Liver (tissue), 9 donors: ENCODE results near the gene FAM171A1. TPM values are rescaled to one million over a fixed set of nuclear protein-coding genes. Genes with fewer than 3 reads are reported as not detected.

Source experiments
- DNase-seq: peaks from one replicate; pipeline ENCODE4 v3.0.0-alpha.2; 2017; ENCODE audit warnings: low spot score
- H3K27ac ChIP-seq, 2 donors: one replicate each; pipeline ENCODE4 v1.7.0; 2013; ENCODE audit warnings: inconsistent platforms in 2 of 2, low read length in 2 of 2, control low read depth in 1 of 2, low read depth in 1 of 2, mild to moderate bottlenecking in 1 of 2
- H3K27me3 ChIP-seq, 4 donors: one replicate each; pipeline versions ENCODE4 v1.6.1 to v1.7.0; 2013; ENCODE audit warnings: low read length in 3 of 4, inconsistent platforms in 1 of 4, mild to moderate bottlenecking in 1 of 4, moderate library complexity in 1 of 4; ENCODE audit not compliant: control insufficient read depth in 4 of 4, insufficient read depth in 4 of 4
- H3K36me3 ChIP-seq, 4 donors: one replicate each; pipeline versions ENCODE4 v1.6.1 to v1.7.0; 2013; ENCODE audit warnings: low read length in 3 of 4, mild to moderate bottlenecking in 3 of 4, low read depth in 1 of 4, moderate library complexity in 1 of 4; ENCODE audit not compliant: control insufficient read depth in 4 of 4, insufficient read depth in 3 of 4
- H3K4me1 ChIP-seq, 4 donors: one replicate each; pipeline versions ENCODE4 v1.6.1 to v1.7.0; 2013; ENCODE audit warnings: low read length in 3 of 4, mild to moderate bottlenecking in 3 of 4, moderate library complexity in 1 of 4; ENCODE audit not compliant: control insufficient read depth in 4 of 4, insufficient read depth in 4 of 4
- H3K4me3 ChIP-seq, 3 donors: one replicate each; pipeline versions ENCODE4 v1.6.1 to v1.7.0; 2013; ENCODE audit warnings: low read length in 3 of 3, control low read depth in 1 of 3, low read depth in 1 of 3, mild to moderate bottlenecking in 1 of 3
- H3K9ac ChIP-seq, 2 donors: one replicate each; pipeline ENCODE4 v1.7.0; 2013; ENCODE audit warnings: low read length in 2 of 2, mild to moderate bottlenecking in 2 of 2, moderate library complexity in 2 of 2, control low read depth in 1 of 2, low read depth in 1 of 2
- H3K9me3 ChIP-seq, 4 donors: one replicate each; pipeline versions ENCODE4 v1.6.1 to v1.7.0; 2013; ENCODE audit warnings: low read length in 3 of 4; ENCODE audit not compliant: control insufficient read depth in 4 of 4
- CTCF ChIP-seq: fragments of 150-350 bp; IDR thresholded peaks from 2 replicates; pipeline ENCODE4 v1.5.1; 2017; ENCODE audit warnings: improper control_type of control experiment, low read depth, low read length; ENCODE audit not compliant: missing input control
- EGR1 ChIP-seq, 2 donors: IDR thresholded peaks; 2 replicates each; pipeline ENCODE4 v1.6.1; 2016 to 2018; ENCODE audit warnings: antibody characterized with exemption in 2 of 2, low read depth in 2 of 2
- FOXA1 ChIP-seq: IDR thresholded peaks from 2 replicates; pipeline ENCODE4 v1.6.1; 2016; ENCODE audit warnings: antibody characterized with exemption
- FOXA2 ChIP-seq: IDR thresholded peaks from 2 replicates; pipeline ENCODE4 v1.6.1; 2016; ENCODE audit warnings: antibody characterized with exemption
- GABPA ChIP-seq, 2 donors: IDR thresholded peaks in 1 of 2; conservative IDR thresholded peaks in 1 of 2; 2 replicates each; pipeline ENCODE4 v1.6.1; 2016; ENCODE audit warnings: antibody characterized with exemption in 2 of 2, mild to moderate bottlenecking in 1 of 2, moderate library complexity in 1 of 2
- HNF4A ChIP-seq, 2 donors: conservative IDR thresholded peaks; 2 replicates each; pipeline ENCODE4 v1.6.1; 2016; ENCODE audit warnings: antibody characterized with exemption in 2 of 2, mild to moderate bottlenecking in 2 of 2
- HNF4G ChIP-seq: IDR thresholded peaks from 2 replicates; pipeline ENCODE4 v1.6.1; 2016; ENCODE audit warnings: antibody characterized with exemption
- JUND ChIP-seq, 2 donors: IDR thresholded peaks; 2 replicates each; pipeline ENCODE4 v1.6.1; 2016; ENCODE audit warnings: antibody characterized with exemption in 2 of 2
- MAX ChIP-seq: IDR thresholded peaks from 2 replicates; pipeline ENCODE4 v1.6.1; 2016; ENCODE audit warnings: antibody characterized with exemption
- NR2F2 ChIP-seq: IDR thresholded peaks from 2 replicates; pipeline ENCODE4 v1.6.1; 2016; ENCODE audit warnings: antibody characterized with exemption
- RAD21 ChIP-seq, 2 donors: IDR thresholded peaks; 2 replicates each; pipeline ENCODE4 v1.6.1; 2016; ENCODE audit warnings: antibody characterized with exemption in 2 of 2, mild to moderate bottlenecking in 2 of 2
- RXRA ChIP-seq, 2 donors: IDR thresholded peaks; 2 replicates each; pipeline ENCODE4 v1.6.1; 2017 to 2018; ENCODE audit warnings: antibody characterized with exemption in 2 of 2, mild to moderate bottlenecking in 1 of 2
- SP1 ChIP-seq: IDR thresholded peaks from 2 replicates; pipeline ENCODE4 v1.6.1; 2018; ENCODE audit warnings: antibody characterized with exemption, mild to moderate bottlenecking
- TAF1 ChIP-seq: conservative IDR thresholded peaks from 2 replicates; pipeline ENCODE4 v1.6.1; 2016; ENCODE audit warnings: antibody characterized with exemption, mild to moderate bottlenecking
- YY1 ChIP-seq: IDR thresholded peaks from 2 replicates; pipeline ENCODE4 v1.6.1; 2016; ENCODE audit warnings: antibody characterized with exemption, mild to moderate bottlenecking
- ZBTB33 ChIP-seq: IDR thresholded peaks from 2 replicates; pipeline ENCODE4 v1.6.1; 2016; ENCODE audit warnings: antibody characterized with exemption
- WGBS: extraction: QIAGEN DNeasy Blood & Tissue Kit; methylation state at CpG from one replicate; pipeline ENCODE4 v1.1.7; 2013; 5-methylcytosine and 5-hydroxymethylcytosine counted together
- polyA plus RNA-seq, 2 donors: library from polyadenylated mRNA; stranded (reverse) in 1 of 2; unstranded in 1 of 2; fragments of 200-250 nt in 1 of 2; fragments of >200 nt in 1 of 2; fragmentation: Nextera tagmentation in 1 of 2; extraction: Ambion mirVana in 1 of 2; gene quantifications; one replicate each; pipeline versions ENCODE4 v1.2.1 to v1.2.3, GENCODE V29; 2013 to 2015
- total RNA-seq, 2 donors: library from RNA; depleted of rRNA; stranded (reverse); fragments of >200 nt; gene quantifications; one replicate each; pipeline ENCODE4 v1.2.3, GENCODE V29; 2014
- TF ChIP-seq, protein P1 (sequence below): IDR thresholded peaks from 2 replicates; pipeline ENCODE4 v1.6.1; 2016; ENCODE audit warnings: antibody characterized with exemption
- TF ChIP-seq, protein P2 (sequence below): IDR thresholded peaks from 2 replicates; pipeline ENCODE4 v1.6.1; 2016; ENCODE audit warnings: antibody characterized with exemption, mild to moderate bottlenecking
- donor health status: healthy.
- donor health status: healthy.
- donor health status: healthy.
- donor health status: healthy.
- donor health status: healthy.

FAM171A1 gene
- total and polyA plus RNA-seq, 4 donors, result 2.5 to 10.2 (median 7.7) TPM

DNA sequence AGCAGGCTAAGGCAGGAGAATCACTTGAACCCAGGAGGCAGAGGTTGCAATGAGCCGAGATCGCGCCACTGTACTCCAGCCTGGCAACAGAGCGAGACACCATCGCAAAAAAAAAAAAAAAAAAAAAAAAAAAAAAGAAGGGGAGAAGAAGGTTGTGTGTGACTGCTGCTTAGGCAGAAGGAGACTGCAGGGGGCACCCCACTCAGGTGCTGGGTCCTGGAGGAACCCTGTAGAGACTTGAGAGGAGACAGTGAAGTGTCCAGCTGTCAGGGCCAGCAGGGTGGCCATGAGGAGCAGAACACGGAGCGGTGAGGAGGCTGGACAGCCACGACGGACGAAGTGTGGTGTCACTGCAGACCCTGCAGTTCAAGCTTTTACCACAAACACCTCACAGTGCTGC lies 103.6 kb downstream of the FAM171A1 start:
- no peaks in the 10 kb centered on the region for H3K36me3 ChIP-seq
- no peak overlapping the region for H3K4me3 ChIP-seq
- WGBS, result 85% methylated on average over 10 of the region's 10 CpGs
- TF ChIP-seq NR2F2, result no peak
- TF ChIP-seq, protein P1, sequence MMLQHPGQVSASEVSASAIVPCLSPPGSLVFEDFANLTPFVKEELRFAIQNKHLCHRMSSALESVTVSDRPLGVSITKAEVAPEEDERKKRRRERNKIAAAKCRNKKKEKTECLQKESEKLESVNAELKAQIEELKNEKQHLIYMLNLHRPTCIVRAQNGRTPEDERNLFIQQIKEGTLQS, result no peak
- TF ChIP-seq ZBTB33, result no peak
- TF ChIP-seq FOXA2, result no peak
- TF ChIP-seq HNF4A (conservative IDR thresholded peaks at IDR 0.05), result no peak
- TF ChIP-seq TAF1, result no peak
- no peak for TF ChIP-seq CTCF
- TF ChIP-seq MAX, result no peak
- no peak for TF ChIP-seq SP1
- peaks cover 0 to 5% (median 3%) of the 10 kb centered on the region in 4 donors for H3K4me1 ChIP-seq
- no peak for DNase-seq
- H3K9ac ChIP-seq, result no peak overlapping the region
- H3K27me3 ChIP-seq, result no peaks in the 10 kb centered on the region
- H3K9me3 ChIP-seq, result no peaks in the 10 kb centered on the region
- no peak overlapping the region for H3K27ac ChIP-seq

DNA sequence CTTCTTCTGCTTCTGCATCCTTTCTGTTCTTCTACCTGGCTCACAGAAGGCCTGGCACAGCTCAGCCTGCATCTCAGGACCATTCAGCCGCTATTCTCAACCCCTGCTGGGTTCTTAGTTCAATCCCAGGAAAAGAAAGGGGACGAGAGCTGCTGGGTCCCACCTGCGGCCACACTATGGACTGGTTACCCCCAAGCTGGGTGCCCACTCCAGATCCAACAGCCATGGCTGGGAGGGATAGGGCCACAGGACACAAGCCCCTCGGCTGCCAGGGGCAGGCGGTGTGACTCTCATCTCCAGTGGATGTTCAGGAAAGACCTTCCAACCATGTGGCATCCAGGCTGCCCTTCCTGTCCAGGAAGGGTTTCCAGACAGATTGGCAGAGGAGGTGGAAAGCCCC lies 105.0 kb downstream of the FAM171A1 start:
- no peak overlapping the region for H3K9ac ChIP-seq
- TF ChIP-seq, protein P1, result no peak
- TF ChIP-seq YY1 (no peak), NR2F2 (no peak), EGR1 (IDR thresholded peaks at IDR 0.05; ENCODE audit: low read depth in 2 of 2) (no peak), SP1 (no peak), HNF4A (conservative IDR thresholded peaks at IDR 0.05) (no peak), FOXA2 (no peak), JUND (IDR thresholded peaks at IDR 0.05) (no peak), RAD21 (IDR thresholded peaks at IDR 0.05) (no peak), GABPA (IDR thresholded peaks at IDR 0.05 in 1 of 2, conservative IDR thresholded peaks at IDR 0.05 in 1 of 2) (no peak), FOXA1 (no peak), ZBTB33 (no peak), HNF4G (no peak), TAF1 (no peak), MAX (no peak), CTCF (no peak), RXRA (IDR thresholded peaks at IDR 0.05) (no peak)
- TF ChIP-seq, protein P2, sequence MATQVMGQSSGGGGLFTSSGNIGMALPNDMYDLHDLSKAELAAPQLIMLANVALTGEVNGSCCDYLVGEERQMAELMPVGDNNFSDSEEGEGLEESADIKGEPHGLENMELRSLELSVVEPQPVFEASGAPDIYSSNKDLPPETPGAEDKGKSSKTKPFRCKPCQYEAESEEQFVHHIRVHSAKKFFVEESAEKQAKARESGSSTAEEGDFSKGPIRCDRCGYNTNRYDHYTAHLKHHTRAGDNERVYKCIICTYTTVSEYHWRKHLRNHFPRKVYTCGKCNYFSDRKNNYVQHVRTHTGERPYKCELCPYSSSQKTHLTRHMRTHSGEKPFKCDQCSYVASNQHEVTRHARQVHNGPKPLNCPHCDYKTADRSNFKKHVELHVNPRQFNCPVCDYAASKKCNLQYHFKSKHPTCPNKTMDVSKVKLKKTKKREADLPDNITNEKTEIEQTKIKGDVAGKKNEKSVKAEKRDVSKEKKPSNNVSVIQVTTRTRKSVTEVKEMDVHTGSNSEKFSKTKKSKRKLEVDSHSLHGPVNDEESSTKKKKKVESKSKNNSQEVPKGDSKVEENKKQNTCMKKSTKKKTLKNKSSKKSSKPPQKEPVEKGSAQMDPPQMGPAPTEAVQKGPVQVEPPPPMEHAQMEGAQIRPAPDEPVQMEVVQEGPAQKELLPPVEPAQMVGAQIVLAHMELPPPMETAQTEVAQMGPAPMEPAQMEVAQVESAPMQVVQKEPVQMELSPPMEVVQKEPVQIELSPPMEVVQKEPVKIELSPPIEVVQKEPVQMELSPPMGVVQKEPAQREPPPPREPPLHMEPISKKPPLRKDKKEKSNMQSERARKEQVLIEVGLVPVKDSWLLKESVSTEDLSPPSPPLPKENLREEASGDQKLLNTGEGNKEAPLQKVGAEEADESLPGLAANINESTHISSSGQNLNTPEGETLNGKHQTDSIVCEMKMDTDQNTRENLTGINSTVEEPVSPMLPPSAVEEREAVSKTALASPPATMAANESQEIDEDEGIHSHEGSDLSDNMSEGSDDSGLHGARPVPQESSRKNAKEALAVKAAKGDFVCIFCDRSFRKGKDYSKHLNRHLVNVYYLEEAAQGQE, result no peak
- 96% methylated on average over 5 of the region's 5 CpGs for WGBS
- no peaks in the 10 kb centered on the region for H3K9me3 ChIP-seq
- no peaks in the 10 kb centered on the region for H3K27me3 ChIP-seq
- H3K4me1 ChIP-seq, result peaks cover 0 to 12% (median 4%) of the 10 kb centered on the region in 4 donors
- no peak overlapping the region for H3K27ac ChIP-seq
- H3K4me3 ChIP-seq, result no peak overlapping the region
- no peak for DNase-seq
- no peaks in the 10 kb centered on the region for H3K36me3 ChIP-seq
